C4-2B (cell line): Measurements from ENCODE around the gene TRIO.

Experiments used
- ZFX ChIP-seq: fragments of 450-650 bp; IDR thresholded peaks from 2 replicates; pipeline ENCODE4 v1.6.1; 2017
- TF ChIP-seq, protein P1 (sequence below): fragments of 450-650 bp; conservative IDR thresholded peaks from 2 replicates; pipeline ENCODE4 v1.5.1; 2017; ENCODE audit warnings: mild to moderate bottlenecking

DNA sequence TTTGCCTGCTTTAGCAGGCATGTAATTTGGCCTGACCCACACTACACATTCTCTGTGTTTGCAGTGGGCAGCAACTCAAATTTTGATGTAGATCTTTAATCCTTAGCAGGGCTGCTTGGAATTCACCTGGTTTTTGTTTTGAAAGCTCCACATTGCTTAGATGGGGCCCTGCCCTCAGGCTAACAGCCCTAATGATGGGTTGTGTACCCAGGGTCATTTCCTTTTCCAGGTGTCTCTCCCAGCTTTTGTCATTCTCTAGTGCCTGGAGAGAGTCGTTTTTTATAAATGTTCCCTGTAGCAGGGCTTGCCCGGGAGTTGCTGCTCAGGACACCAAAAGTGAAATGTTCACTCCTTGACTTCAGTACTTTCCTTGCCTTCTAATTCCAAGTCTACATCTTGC, 126.3 kb downstream of the TRIO start:
- TF ChIP-seq, protein P1, sequence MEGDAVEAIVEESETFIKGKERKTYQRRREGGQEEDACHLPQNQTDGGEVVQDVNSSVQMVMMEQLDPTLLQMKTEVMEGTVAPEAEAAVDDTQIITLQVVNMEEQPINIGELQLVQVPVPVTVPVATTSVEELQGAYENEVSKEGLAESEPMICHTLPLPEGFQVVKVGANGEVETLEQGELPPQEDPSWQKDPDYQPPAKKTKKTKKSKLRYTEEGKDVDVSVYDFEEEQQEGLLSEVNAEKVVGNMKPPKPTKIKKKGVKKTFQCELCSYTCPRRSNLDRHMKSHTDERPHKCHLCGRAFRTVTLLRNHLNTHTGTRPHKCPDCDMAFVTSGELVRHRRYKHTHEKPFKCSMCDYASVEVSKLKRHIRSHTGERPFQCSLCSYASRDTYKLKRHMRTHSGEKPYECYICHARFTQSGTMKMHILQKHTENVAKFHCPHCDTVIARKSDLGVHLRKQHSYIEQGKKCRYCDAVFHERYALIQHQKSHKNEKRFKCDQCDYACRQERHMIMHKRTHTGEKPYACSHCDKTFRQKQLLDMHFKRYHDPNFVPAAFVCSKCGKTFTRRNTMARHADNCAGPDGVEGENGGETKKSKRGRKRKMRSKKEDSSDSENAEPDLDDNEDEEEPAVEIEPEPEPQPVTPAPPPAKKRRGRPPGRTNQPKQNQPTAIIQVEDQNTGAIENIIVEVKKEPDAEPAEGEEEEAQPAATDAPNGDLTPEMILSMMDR, result no peak
- TF ChIP-seq ZFX, result no peak
